IMR-90 (cell line): ENCODE results near the gene SRCIN1. TPM values are rescaled to one million over a fixed set of nuclear protein-coding genes. Genes with fewer than 3 reads are reported as not detected.

Experiments used
- ATAC-seq: fragments of 200-7000 bp; cut with Tn5 transposase; 2 replicates; pipeline ENCODE4 v1.9.1; 2020; ENCODE audit warnings: low read depth, mild to moderate bottlenecking, moderate library complexity
- BruUV-seq: library from RNA; stranded (reverse); fragments of 400-500 nt; replicated peaks from 2 replicates; lab custom pipeline; 2021; lab: Mats Ljungman, UMichigan
- CTCF ChIA-PET: fragments of 300-600 bp; formaldehyde crosslinking; extraction: SDS; loops from one replicate; lab custom pipeline; 2021; ENCODE audit warnings: antibody characterized with exemption; lab: Yijun Ruan, JAX
- POLR2A ChIA-PET: fragments of 300-600 bp; sonication (Branson Sonifier 250); formaldehyde crosslinking; loops from one replicate; lab custom pipeline; 2022; ENCODE audit warnings: antibody characterized with exemption; ENCODE audit not compliant: unreplicated experiment; lab: Charles Lee
- DNase-seq: peaks from one replicate; pipeline ENCODE4 v3.0.0; 2013
- H2AFZ ChIP-seq: replicated peaks from 2 replicates; pipeline ENCODE3; 2013; ENCODE audit warnings: low read length, mild to moderate bottlenecking; ENCODE audit not compliant: poor library complexity
- H2AK5ac ChIP-seq: 2 replicates; pipeline ENCODE4 v1.6.1; 2013; ENCODE audit warnings: low read depth, low read length, inconsistent platforms
- H2AK9ac ChIP-seq: replicated peaks from 2 replicates; pipeline ENCODE3; 2013; ENCODE audit warnings: mild to moderate bottlenecking, low read depth, low read length, moderate library complexity; ENCODE audit not compliant: poor library complexity
- H2BK120ac ChIP-seq: 2 replicates; pipeline ENCODE4 v1.6.1; 2013; ENCODE audit warnings: low read depth, low read length, inconsistent platforms
- H2BK15ac ChIP-seq: 3 replicates; pipeline ENCODE4 v1.6.1; 2013; ENCODE audit warnings: low read depth, low read length, inconsistent platforms
- H2BK20ac ChIP-seq: 2 replicates; pipeline ENCODE4 v1.6.1; 2013; ENCODE audit warnings: low read depth, mild to moderate bottlenecking, inconsistent platforms, low read length, moderate library complexity
- H2BK5ac ChIP-seq: 2 replicates; pipeline ENCODE4 v1.6.1; 2013; ENCODE audit warnings: mild to moderate bottlenecking, low read depth, low read length, inconsistent platforms; ENCODE audit not compliant: poor library complexity, severe bottlenecking
- H3K14ac ChIP-seq: replicated peaks from 2 replicates; pipeline ENCODE4 v1.6.1; 2013; ENCODE audit warnings: low read depth, low read length, inconsistent platforms
- H3K18ac ChIP-seq: 2 replicates; pipeline ENCODE4 v1.6.1; 2013; ENCODE audit warnings: low read depth, low read length, control low read depth
- H3K23ac ChIP-seq: 2 replicates; pipeline ENCODE4 v1.6.1; 2013; ENCODE audit warnings: low read depth, low read length, inconsistent platforms
- H3K27ac ChIP-seq: 2 replicates; pipeline ENCODE4 v1.5.1; 2013; ENCODE audit warnings: mild to moderate bottlenecking, control low read depth, low read length; ENCODE audit not compliant: insufficient read depth
- H3K27me3 ChIP-seq: 2 replicates; pipeline ENCODE4 v1.6.1; 2013; ENCODE audit warnings: low read length; ENCODE audit not compliant: control insufficient read depth, insufficient read depth
- H3K36me3 ChIP-seq: 2 replicates; pipeline ENCODE4 v1.6.1; 2013; ENCODE audit warnings: low read length, mixed read lengths; ENCODE audit not compliant: control insufficient read depth, insufficient read depth
- H3K4ac ChIP-seq: 2 replicates; pipeline ENCODE4 v1.6.1; 2013; ENCODE audit warnings: low read depth, low read length, inconsistent platforms
- H3K4me1 ChIP-seq: 2 replicates; pipeline ENCODE4 v1.6.1; 2013; ENCODE audit warnings: low read length, mixed read lengths; ENCODE audit not compliant: control insufficient read depth, insufficient read depth
- H3K4me2 ChIP-seq: 2 replicates; pipeline ENCODE4 v1.6.1; 2013; ENCODE audit warnings: low read depth, mild to moderate bottlenecking, control low read depth, low read length, moderate library complexity
- H3K4me3 ChIP-seq: 2 replicates; pipeline ENCODE4 v1.5.1; 2013; ENCODE audit warnings: low read depth, mild to moderate bottlenecking, control low read depth, low read length, moderate library complexity; ENCODE audit not compliant: insufficient read depth
- H3K56ac ChIP-seq: 2 replicates; pipeline ENCODE4 v1.6.1; 2013; ENCODE audit warnings: low read length, inconsistent platforms; ENCODE audit not compliant: insufficient read depth; ENCODE audit errors: extremely low read depth
- H3K79me1 ChIP-seq, 2 experiments: 2 replicates each; pipeline ENCODE4 v1.6.1; 2013; ENCODE audit warnings: low read length in 2 of 2, inconsistent platforms in 1 of 2, low read depth in 1 of 2
- H3K9ac ChIP-seq: 2 replicates; pipeline ENCODE4 v1.6.1; 2013; ENCODE audit warnings: low read depth, low read length, control low read depth
- H3K9me1 ChIP-seq: 2 replicates; pipeline ENCODE4 v1.6.1; 2013; ENCODE audit warnings: low read length, inconsistent platforms; ENCODE audit not compliant: insufficient read depth
- H3K9me3 ChIP-seq: 2 replicates; pipeline ENCODE4 v1.6.1; 2013; ENCODE audit warnings: low read length; ENCODE audit not compliant: control insufficient read depth, insufficient read depth
- H4K20me1 ChIP-seq: 2 replicates; pipeline ENCODE4 v1.6.1; 2013; ENCODE audit warnings: low read length, inconsistent platforms; ENCODE audit not compliant: insufficient read depth
- H4K5ac ChIP-seq: 2 replicates; pipeline ENCODE4 v1.6.1; 2013; ENCODE audit warnings: mild to moderate bottlenecking, low read depth, low read length, control low read depth
- H4K8ac ChIP-seq, 2 experiments: 2 replicates each; pipeline ENCODE4 v1.6.1; 2013; ENCODE audit warnings: low read depth in 2 of 2, low read length in 2 of 2, control low read depth in 1 of 2, inconsistent platforms in 1 of 2
- H4K91ac ChIP-seq: 2 replicates; pipeline ENCODE4 v1.6.1; 2013; ENCODE audit warnings: low read depth, low read length, inconsistent platforms; ENCODE audit not compliant: insufficient read depth
- BHLHE40 ChIP-seq: fragments of 150-350 bp; IDR thresholded peaks from 2 replicates; pipeline ENCODE4 v1.6.1; 2016; ENCODE audit warnings: mild to moderate bottlenecking, low read depth, low read length
- CEBPB ChIP-seq: IDR thresholded peaks from 2 replicates; pipeline ENCODE4 v1.6.1; 2012; ENCODE audit warnings: low read depth, low read length, improper control_type of control experiment
- CHD1 ChIP-seq: IDR thresholded peaks from 2 replicates; pipeline ENCODE4 v1.6.1; 2012; ENCODE audit warnings: low read depth, low read length, improper control_type of control experiment
- CTCF ChIP-seq: conservative IDR thresholded peaks from 2 replicates; pipeline ENCODE4 v1.5.1; 2012; ENCODE audit warnings: mild to moderate bottlenecking, low read depth, low read length, improper control_type of control experiment
- ELK1 ChIP-seq: fragments of 150-350 bp; IDR thresholded peaks from 2 replicates; pipeline ENCODE4 v1.6.1; 2016; ENCODE audit warnings: low read depth, mild to moderate bottlenecking, low read length, moderate library complexity, borderline replicate concordance
- FOS ChIP-seq: fragments of 150-350 bp; IDR thresholded peaks from 2 replicates; pipeline ENCODE4 v1.6.1; 2016; ENCODE audit warnings: low read depth, low read length
- MAFK ChIP-seq: IDR thresholded peaks from 2 replicates; pipeline ENCODE4 v1.6.1; 2012; ENCODE audit warnings: low read depth, low read length, improper control_type of control experiment
- MAZ ChIP-seq: IDR thresholded peaks from 2 replicates; pipeline ENCODE4 v1.6.1; 2012; ENCODE audit warnings: low read depth, mild to moderate bottlenecking, low read length, improper control_type of control experiment, moderate library complexity, borderline replicate concordance
- MXI1 ChIP-seq: IDR thresholded peaks from 2 replicates; pipeline ENCODE4 v1.6.1; 2012; ENCODE audit warnings: low read depth, mild to moderate bottlenecking, low read length, moderate library complexity, borderline replicate concordance
- RAD21 ChIP-seq: IDR thresholded peaks from 2 replicates; pipeline ENCODE4 v1.6.1; 2012; ENCODE audit warnings: low read length, improper control_type of control experiment
- RCOR1 ChIP-seq: IDR thresholded peaks from 2 replicates; pipeline ENCODE4 v1.6.1; 2012; ENCODE audit warnings: mild to moderate bottlenecking, low read length, improper control_type of control experiment; ENCODE audit not compliant: insufficient replicate concordance
- WGBS, 2 experiments: methylation state at CpG; one replicate each; pipeline versions ENCODE4 v1.1.5 to v1.1.7; 2013; ENCODE audit warnings: missing lambda C conversion rate in 2 of 2; ENCODE audit not compliant: insufficient read length in 1 of 2; ENCODE audit errors: extremely low coverage in 2 of 2; 5-methylcytosine and 5-hydroxymethylcytosine counted together
- dilution Hi-C: fragments of 300-500 bp; cut with HindIII; formaldehyde crosslinking; loops from one replicate; pipeline ENCODE4 v1.14.3; 2018; ENCODE audit warnings: low sequenced_read_pairs; ENCODE audit not compliant: unreplicated experiment
- in situ Hi-C: fragments of 300-500 bp; cut with MboI; formaldehyde crosslinking; loops from 3 replicates; pipeline ENCODE4 v1.14.3; 2019; ENCODE audit warnings: low sequenced_read_pairs, inconsistent platforms, mixed read lengths
- intact Hi-C: fragments of 100-400 bp; cut with micrococcal nuclease; formaldehyde crosslinking; loops from 2 replicates; pipeline ENCODE4 v1.10.0; 2022
- polyA plus RNA-seq, 3 experiments: library from polyadenylated mRNA; depleted of rRNA; stranded (reverse); fragments of >200 nt; gene quantifications; 2 replicates each; pipeline ENCODE4 v1.2.3, GENCODE V29; 2012; ENCODE audit warnings: low replicate concordance in 1 of 3
- total RNA-seq: library from RNA; depleted of rRNA; stranded (reverse); fragments of >200 nt; gene quantifications from 2 replicates; pipeline ENCODE4 v1.2.3, GENCODE V29; 2012

The SRCIN1 gene
- total and polyA plus RNA-seq, 2 of the 4 experiments (the other 2 are of a cell fraction), result not detected

- H3K4ac ChIP-seq, result no peak overlapping the region
- H2AK5ac ChIP-seq, result no peak overlapping the region
- no peak overlapping the region for H2AFZ ChIP-seq
- H3K14ac ChIP-seq, result no peak overlapping the region
- WGBS, 2 experiments, result 20% methylated on average over 1 of the region's 2 CpGs; no CpG with 5 or more reads in 1 of the 2 experiments
- H4K8ac ChIP-seq, result no peak overlapping the region
- peaks cover 96% of the 10 kb centered on the region for H3K27me3 ChIP-seq
- H2AK9ac ChIP-seq, result no peak overlapping the region
- no peak overlapping the region for H3K4me2 ChIP-seq
- no peak overlapping the region for H3K27ac ChIP-seq
- H2BK15ac ChIP-seq, result no peak overlapping the region
- in situ Hi-C loops, result no loop called here
- H3K23ac ChIP-seq, result no peak overlapping the region
- no peak overlapping the region for H3K56ac ChIP-seq
- H4K5ac ChIP-seq, result no peak overlapping the region
- no peaks in the 10 kb centered on the region for H3K36me3 ChIP-seq
- no peak overlapping the region for H3K18ac ChIP-seq
- ATAC-seq (no peak), DNase-seq (no peak)
- H3K4me1 ChIP-seq, result no peaks in the 10 kb centered on the region
- intact Hi-C loops, result no loop called here
- BruUV-seq, result no TSS peak
- H3K9me1 ChIP-seq, result no peaks in the 10 kb centered on the region
- no peak overlapping the region for H3K4me3 ChIP-seq
- no peak overlapping the region for H2BK5ac ChIP-seq
- CTCF ChIA-PET, result no interaction called here
- dilution Hi-C loops, result no loop called here
- no peaks in the 10 kb centered on the region for H3K9me3 ChIP-seq
- H4K20me1 ChIP-seq, result peaks cover under 1% of the 10 kb centered on the region
- TF ChIP-seq MAZ (no peak), CHD1 (no peak), CTCF (no peak), MXI1 (no peak), BHLHE40 (no peak), ELK1 (no peak), MAFK (no peak), FOS (no peak), CEBPB (no peak), RCOR1 (no peak), RAD21 (no peak)
- no peak overlapping the region for H2BK20ac ChIP-seq
- H3K9ac ChIP-seq, result no peak overlapping the region
- H2BK120ac ChIP-seq, result no peak overlapping the region
- H3K79me1 ChIP-seq, result no peaks in the 10 kb centered on the region
- POLR2A ChIA-PET, result no interaction called here
- H4K91ac ChIP-seq, result no peak overlapping the region
These were observed 9.1 kb downstream of the SRCIN1 start for GRCh38 chr17:38596651-38597050.
